Activated CD8-positive, alpha-beta memory T cell treated with anti-CD3 and anti-CD28 coated beads, Interleukin-2, amount 50 U/mL, for 1 hour (primary cell): ENCODE data around the gene POTEI.
"Not testable (repeated sequence)": the region's sequence is repeated elsewhere in the genome, so short reads cannot be mapped to it uniquely, and the experiment has no call there.

Source experiments
- DNase-seq: peaks from one replicate; pipeline ENCODE4 v3.0.0-alpha.2; 2020; ENCODE audit errors: extremely low read depth

Gene POTEI

GRCh38 chr2:130509228-130509627 lies at the start of gene POTEI:
Gene POTEI, minus strand, starts transcription at chr2:130509328. Its CDS starts 93 bp downstream, at chr2:130509235.
- DNase-seq = not testable (repeated sequence)

GRCh38 chr2:130556441-130556840 lies 47.3 kb upstream of the POTEI start:
- DNase-seq = not testable (repeated sequence)

DNA sequence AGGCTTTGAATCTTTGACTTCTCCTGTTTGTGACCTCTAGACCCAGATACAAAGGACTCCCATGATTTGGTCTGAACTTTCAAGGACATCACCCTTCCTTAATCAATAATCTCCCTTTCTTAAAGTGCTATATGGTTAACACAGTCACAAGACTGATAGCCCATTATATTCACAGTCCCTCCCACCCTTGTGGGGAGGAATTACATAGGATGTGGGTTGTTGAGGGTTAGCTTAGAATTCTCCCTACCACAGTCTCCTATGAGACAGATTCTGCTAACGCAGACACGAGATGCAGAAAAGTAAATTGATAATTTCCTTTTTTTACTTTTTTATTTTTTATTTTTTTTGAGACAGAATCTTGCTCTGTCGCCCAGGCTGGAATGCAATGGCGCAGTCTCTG lies 45.0 kb upstream of the POTEI start:
- DNase-seq = not testable (repeated sequence)

GRCh38 chr2:130549475-130549874 lies 40.3 kb upstream of the POTEI start:
- not testable (repeated sequence) for DNase-seq

DNA sequence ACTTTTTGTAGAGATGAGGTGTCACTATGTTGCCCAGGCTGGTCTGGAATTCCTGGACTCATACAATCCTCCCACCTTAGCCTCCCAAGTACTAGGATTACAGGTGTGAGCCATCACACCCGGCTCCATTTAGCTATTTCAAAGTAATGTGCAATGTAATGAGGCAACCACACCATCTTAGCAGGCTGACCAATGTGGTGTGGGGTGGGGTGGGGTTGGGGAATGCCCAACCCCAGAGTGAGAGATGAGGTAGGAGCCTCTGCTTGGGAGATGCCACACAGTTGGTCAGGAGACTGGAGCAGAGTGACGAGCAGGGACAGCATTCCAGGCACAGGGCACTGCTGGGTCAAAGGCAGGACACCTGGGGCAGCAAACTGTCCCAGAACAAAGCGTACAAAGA lies 39.3 kb upstream of the POTEI start:
- not testable (repeated sequence) for DNase-seq

GRCh38 chr2:130544978-130545377 lies 35.9 kb upstream of the POTEI start:
- DNase-seq = not testable (repeated sequence)

GRCh38 chr2:130543785-130544528 lies 34.8 kb upstream of the POTEI start:
- DNase-seq = not testable (repeated sequence)

DNA sequence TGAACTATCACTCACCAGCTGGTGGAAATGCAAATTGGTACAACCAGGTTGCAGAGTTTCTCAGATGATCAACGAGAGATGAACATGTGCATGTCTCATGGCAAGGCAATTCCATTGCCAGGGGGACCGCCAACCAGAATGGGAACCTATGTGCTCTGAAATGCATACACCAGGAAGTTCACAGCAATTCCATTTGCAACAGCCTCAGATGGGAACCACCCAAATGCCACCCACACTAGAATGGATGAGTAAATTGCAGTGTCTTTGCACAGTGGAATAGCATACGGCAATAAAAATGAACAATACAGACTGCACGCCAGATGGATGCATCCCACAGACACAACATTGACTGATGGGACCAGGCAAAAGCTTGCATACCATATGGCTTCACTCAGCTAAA lies 33.7 kb upstream of the POTEI start:
- DNase-seq = not testable (repeated sequence)

DNA sequence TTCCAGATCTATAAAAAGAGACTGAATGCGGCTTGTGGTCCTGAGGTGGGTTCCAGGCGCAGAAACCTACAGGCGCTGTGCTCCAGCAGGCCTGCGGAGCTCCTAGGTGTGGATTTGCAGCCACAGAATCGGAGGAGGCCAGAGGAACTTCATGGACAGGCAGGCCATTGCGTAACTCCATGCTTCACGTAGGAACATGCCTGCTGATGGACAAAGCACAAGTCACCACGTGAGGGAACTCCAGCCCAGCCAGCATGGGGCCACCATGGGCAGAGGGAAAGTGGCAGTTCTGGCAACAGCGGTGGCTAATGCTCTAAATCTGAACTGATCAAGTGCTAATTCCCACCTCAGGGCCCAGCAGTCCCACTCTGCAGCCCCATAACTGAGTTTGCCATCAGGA lies 29.1 kb upstream of the POTEI start:
- DNase-seq = not testable (repeated sequence)

GRCh38 chr2:130536654-130537053 lies 27.5 kb upstream of the POTEI start:
- not testable (repeated sequence) for DNase-seq

- not testable (repeated sequence) for DNase-seq
Measured at GRCh38 chr2:130531672-130532071, 22.5 kb upstream of the POTEI start.

DNA sequence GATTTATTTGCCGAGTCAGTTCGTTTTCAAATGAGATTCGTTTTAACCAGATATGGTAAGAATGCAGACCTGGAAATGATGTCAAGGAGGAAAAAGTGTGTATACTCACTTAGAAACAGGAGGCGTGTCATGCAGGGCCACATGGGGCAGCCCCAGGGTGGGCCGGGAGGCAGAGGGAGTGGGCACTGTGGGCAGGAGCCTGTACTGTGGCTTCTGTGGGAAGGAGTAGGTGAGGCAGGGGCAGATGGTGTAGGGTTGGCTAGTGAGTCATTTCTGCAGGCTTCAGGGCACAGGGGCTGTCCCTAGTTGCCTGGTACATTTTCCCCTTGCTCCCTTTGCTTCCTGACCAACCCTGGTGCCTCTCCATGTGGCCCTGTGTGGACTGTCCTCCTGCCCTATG lies 22.1 kb upstream of the POTEI start:
- DNase-seq = not testable (repeated sequence)

GRCh38 chr2:130530212-130530611 lies 21.1 kb upstream of the POTEI start:
- DNase-seq = not testable (repeated sequence)

GRCh38 chr2:130529545-130529944 lies 20.4 kb upstream of the POTEI start:
- not testable (repeated sequence) for DNase-seq

GRCh38 chr2:130527365-130527967 lies 18.3 kb upstream of the POTEI start:
- not testable (repeated sequence) for DNase-seq

DNA sequence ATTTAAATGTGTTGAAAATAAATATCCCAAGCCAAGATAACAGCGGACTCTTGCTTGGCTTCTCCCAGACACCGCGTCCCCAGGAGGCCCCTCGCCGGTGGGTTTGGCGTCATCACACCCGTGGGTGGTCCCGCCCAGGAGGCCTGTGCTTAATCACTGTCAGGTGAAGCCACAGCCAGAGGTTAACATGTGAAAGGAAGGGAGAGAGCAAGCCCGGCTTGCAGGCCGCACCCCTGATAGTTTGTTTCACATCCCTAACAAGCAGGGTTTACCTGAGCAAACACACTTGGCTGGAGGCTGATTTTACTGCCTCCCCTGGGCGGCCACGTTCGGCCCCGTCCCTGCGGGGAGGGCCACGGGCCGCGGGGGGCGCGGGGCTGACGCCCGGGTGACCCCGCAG lies 13.3 kb upstream of the POTEI start:
- DNase-seq = not testable (repeated sequence)

DNA sequence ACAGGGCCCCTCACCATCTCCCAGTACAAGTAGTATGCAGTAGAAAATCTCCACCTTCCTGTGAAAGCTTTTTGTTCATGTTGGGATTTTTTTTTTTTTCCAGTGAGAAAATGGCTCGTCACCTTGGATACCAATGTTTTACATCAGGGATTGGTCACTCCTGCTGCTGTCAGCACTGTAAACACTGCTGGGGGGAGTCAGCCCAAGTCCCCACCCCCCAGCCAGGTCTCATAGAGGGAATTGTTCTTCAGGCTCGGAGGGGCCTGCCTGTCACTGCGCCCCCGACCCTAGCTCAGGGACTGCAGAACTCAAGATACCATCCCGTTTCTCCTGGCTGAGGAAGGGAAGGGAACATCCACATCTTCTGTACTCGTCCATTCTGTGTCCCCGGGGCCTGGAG lies 11.9 kb upstream of the POTEI start, which contains the start of gene CFC1B:
Gene CFC1B, plus strand, starts transcription at position 231 of the 400 bp plus-strand sequence. CDS start 263 bp downstream, outside the sequence.
- not testable (repeated sequence) for DNase-seq

- DNase-seq = not testable (repeated sequence)
Measured at GRCh38 chr2:130518516-130519106, 9.5 kb upstream of the POTEI start.

DNA sequence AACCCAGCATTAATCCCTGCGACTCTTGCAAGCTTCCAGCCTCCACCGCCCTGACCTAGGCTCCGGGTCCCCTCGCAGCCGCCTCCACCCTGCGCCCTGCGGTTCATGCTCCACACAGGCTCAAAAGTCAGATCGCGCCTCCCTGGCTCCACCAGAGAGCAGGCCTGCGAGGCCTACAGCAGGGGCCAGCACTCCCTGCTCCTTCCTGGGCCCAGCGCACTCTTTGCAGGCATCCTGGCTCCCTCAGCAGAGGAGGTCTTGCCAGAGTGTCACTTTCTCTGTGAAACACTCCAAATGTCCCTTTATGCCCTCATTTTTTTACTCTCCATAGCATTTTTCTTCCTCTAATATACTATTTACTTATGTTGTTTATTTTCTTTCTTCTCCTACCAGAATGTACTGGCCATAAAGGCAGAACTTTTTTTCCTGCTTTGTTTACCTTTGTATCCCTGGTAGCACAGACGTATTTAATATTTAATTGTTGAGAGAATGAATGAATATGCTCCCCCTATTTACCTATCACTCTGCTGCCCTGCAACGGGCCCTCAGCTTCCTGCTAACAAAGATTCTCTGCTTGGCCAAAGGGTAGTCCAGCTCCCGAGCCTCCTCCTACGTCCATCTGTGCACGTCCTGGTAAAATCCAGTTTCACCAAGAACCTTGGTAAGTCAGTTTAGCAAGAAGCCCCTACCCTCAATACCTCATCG lies 2.8 kb upstream of the POTEI start:
- not testable (repeated sequence) for DNase-seq

DNA sequence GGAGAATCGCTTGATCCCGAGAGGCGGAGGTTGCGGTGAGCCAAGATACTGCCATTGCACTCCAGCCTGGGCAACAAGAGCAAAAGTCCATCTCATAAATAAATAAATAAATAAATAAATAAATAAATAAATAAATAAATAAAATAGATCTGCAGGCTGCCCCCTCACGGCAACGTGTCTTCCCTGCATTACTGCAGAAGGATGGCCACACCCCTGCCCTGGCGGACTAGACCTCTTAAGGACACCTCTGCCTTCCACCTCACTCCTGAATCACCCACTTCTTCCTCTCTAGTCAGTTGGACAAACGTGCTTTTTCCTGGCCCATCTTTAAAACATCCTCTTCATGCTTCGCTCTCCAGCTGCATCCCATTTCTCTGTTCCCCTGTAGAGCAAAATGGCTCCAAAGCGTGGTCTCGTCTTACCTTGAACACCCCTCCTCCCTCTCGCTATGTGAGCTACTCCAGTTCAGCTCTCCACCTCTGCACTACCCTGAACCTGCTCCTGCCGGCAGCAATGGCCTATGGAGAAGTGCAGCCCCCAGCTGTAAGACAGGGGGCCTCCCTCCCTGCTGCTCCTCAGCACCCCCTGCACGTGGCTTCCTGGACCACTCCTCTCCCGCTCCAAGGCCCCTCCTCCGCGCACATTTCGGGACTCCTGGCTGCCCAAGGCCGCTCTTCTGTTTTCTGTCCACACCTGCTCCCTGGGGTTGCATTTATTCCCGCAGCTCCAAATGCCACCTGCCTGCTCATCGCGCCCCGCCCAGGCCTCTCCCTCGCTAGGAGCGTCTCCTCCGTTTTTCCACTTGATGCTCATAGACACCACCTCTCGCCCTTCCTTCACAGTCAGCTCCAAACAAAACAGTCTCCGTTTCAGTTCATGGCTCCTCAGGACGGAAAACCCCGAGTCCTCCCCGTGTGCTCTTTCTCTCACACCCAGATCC lies 1.9 kb upstream of the POTEI start:
- DNase-seq = not testable (repeated sequence)

GRCh38 chr2:130491073-130491472 lies 18.1 kb downstream of the POTEI start:
- DNase-seq = not testable (repeated sequence)
